Ishikawa (cell line): ENCODE results near the gene ROBO1.

Source experiments
- EP300 ChIP-seq: IDR thresholded peaks from 2 replicates; pipeline ENCODE4 v1.6.1; 2012; ENCODE audit warnings: borderline replicate concordance
- TEAD4 ChIP-seq: IDR thresholded peaks from 2 replicates; pipeline ENCODE4 v1.6.1; 2012
- TF ChIP-seq, protein P1 (sequence below): IDR thresholded peaks from 2 replicates; pipeline ENCODE4 v1.6.1; 2012; ENCODE audit warnings: low read depth, mild to moderate bottlenecking

DNA sequence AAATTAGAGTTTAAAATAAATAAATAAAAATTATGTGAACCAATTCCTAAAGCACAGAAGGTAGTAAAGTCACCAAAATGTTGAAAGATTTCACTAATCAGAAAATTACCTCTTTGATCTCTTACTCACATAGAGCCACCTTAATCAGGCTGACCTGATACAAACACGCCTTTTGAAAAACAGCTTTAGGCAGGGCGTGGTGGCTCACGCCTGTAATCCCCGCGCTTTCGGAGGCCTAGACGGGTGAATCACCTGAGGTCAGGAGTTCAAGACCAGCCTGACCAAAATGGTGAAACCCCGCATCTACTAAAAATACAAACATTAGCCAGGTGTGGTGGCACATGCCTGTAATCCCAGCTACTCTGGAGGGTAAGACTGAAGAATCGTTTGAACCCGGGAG, 1197.3 kb downstream of the ROBO1 start:
- TF ChIP-seq, protein P1, sequence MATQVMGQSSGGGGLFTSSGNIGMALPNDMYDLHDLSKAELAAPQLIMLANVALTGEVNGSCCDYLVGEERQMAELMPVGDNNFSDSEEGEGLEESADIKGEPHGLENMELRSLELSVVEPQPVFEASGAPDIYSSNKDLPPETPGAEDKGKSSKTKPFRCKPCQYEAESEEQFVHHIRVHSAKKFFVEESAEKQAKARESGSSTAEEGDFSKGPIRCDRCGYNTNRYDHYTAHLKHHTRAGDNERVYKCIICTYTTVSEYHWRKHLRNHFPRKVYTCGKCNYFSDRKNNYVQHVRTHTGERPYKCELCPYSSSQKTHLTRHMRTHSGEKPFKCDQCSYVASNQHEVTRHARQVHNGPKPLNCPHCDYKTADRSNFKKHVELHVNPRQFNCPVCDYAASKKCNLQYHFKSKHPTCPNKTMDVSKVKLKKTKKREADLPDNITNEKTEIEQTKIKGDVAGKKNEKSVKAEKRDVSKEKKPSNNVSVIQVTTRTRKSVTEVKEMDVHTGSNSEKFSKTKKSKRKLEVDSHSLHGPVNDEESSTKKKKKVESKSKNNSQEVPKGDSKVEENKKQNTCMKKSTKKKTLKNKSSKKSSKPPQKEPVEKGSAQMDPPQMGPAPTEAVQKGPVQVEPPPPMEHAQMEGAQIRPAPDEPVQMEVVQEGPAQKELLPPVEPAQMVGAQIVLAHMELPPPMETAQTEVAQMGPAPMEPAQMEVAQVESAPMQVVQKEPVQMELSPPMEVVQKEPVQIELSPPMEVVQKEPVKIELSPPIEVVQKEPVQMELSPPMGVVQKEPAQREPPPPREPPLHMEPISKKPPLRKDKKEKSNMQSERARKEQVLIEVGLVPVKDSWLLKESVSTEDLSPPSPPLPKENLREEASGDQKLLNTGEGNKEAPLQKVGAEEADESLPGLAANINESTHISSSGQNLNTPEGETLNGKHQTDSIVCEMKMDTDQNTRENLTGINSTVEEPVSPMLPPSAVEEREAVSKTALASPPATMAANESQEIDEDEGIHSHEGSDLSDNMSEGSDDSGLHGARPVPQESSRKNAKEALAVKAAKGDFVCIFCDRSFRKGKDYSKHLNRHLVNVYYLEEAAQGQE: no peak
- TF ChIP-seq EP300 (no peak), TEAD4 (no peak)
